PC-3 (cell line): ENCODE data around the gene TMEM114. TPM values are rescaled to one million over a fixed set of nuclear protein-coding genes. Genes with fewer than 3 reads are reported as not detected.

ENCODE experiments used
- ATAC-seq: fragments of 200-7000 bp; cut with Tn5 transposase; 2 replicates; pipeline ENCODE4 v1.9.1; 2020; ENCODE audit warnings: mild to moderate bottlenecking, moderate library complexity
- BruUV-seq: library from RNA; stranded (reverse); fragments of 400-500 nt; replicated peaks from 2 replicates; lab custom pipeline; 2021; lab: Mats Ljungman, UMichigan
- CTCF ChIA-PET: fragments of 300-600 bp; sonication (Branson Sonifier 250); formaldehyde crosslinking; loops from one replicate; lab custom pipeline; 2022; ENCODE audit warnings: antibody characterized with exemption; lab: Charles Lee
- POLR2A ChIA-PET: fragments of 300-600 bp; sonication (Branson Sonifier 250); formaldehyde crosslinking; loops from one replicate; lab custom pipeline; 2022; ENCODE audit warnings: antibody characterized with exemption; ENCODE audit not compliant: unreplicated experiment; lab: Charles Lee
- DNase-seq: peaks from one replicate; pipeline ENCODE4 v3.0.0-alpha.2; 2015
- H2AFZ ChIP-seq: fragments of 300-600 bp; sonication (generic); 2 replicates; pipeline ENCODE4 v1.6.0; 2016; ENCODE audit warnings: antibody characterized with exemption, low read length
- H3F3A ChIP-seq: fragments of 300-600 bp; sonication (generic); one replicate; pipeline ENCODE4 v1.6.0; 2017; ENCODE audit warnings: antibody characterized with exemption, low read length, control low read depth, mild to moderate bottlenecking; ENCODE audit not compliant: unreplicated experiment
- H3K27ac ChIP-seq: fragments of 300-600 bp; sonication (generic); 2 replicates; pipeline ENCODE4 v1.5.1; 2016; ENCODE audit warnings: mild to moderate bottlenecking, low read length
- H3K27me3 ChIP-seq: fragments of 300-600 bp; sonication (generic); 2 replicates; pipeline ENCODE4 v1.6.1; 2016; ENCODE audit warnings: low read length, mixed read lengths
- H3K36me3 ChIP-seq: fragments of 300-600 bp; sonication (generic); 2 replicates; pipeline ENCODE4 v1.6.1; 2016; ENCODE audit warnings: low read depth, mixed run types, low read length, mixed read lengths
- H3K4me1 ChIP-seq: fragments of 300-600 bp; sonication (generic); 2 replicates; pipeline ENCODE4 v1.5.1; 2016; ENCODE audit warnings: low read length; ENCODE audit not compliant: insufficient read depth
- H3K4me2 ChIP-seq: fragments of 300-600 bp; sonication (generic); 2 replicates; pipeline ENCODE4 v1.6.0; 2016; ENCODE audit warnings: low read length
- H3K4me3 ChIP-seq: fragments of 300-600 bp; sonication (generic); 2 replicates; pipeline ENCODE4 v1.5.1; 2016; ENCODE audit warnings: mild to moderate bottlenecking, low read length, mixed read lengths
- H3K79me2 ChIP-seq: fragments of 300-600 bp; sonication (generic); 2 replicates; pipeline ENCODE4 v1.6.1; 2017; ENCODE audit warnings: low read length, mixed read lengths
- H3K9ac ChIP-seq: fragments of 300-600 bp; sonication (generic); 2 replicates; pipeline ENCODE4 v1.6.0; 2016; ENCODE audit warnings: mild to moderate bottlenecking, low read length
- H3K9me2 ChIP-seq: fragments of 300-600 bp; sonication (generic); replicated peaks from 2 replicates; pipeline ENCODE4 v1.6.1; 2016; ENCODE audit warnings: mixed run types, low read length, mixed read lengths
- H3K9me3 ChIP-seq: fragments of 300-600 bp; sonication (generic); 2 replicates; pipeline ENCODE4 v1.6.1; 2016; ENCODE audit warnings: low read length, mixed read lengths
- H4K20me1 ChIP-seq: fragments of 300-600 bp; sonication (generic); 2 replicates; pipeline ENCODE4 v1.6.1; 2016; ENCODE audit warnings: low read length, mixed read lengths
- EZH2 ChIP-seq: fragments of 300-600 bp; sonication (generic); IDR thresholded peaks from one replicate; pipeline ENCODE4 v1.6.1; 2017; ENCODE audit warnings: antibody characterized with exemption, mild to moderate bottlenecking, low read length; ENCODE audit not compliant: unreplicated experiment
- EZH2phosphoT487 ChIP-seq: fragments of 300-600 bp; sonication (generic); IDR thresholded peaks from 2 replicates; pipeline ENCODE4 v1.6.1; 2018; ENCODE audit warnings: mild to moderate bottlenecking, antibody characterized with exemption, low read length, borderline replicate concordance
- intact Hi-C: fragments of 100-400 bp; cut with micrococcal nuclease; formaldehyde crosslinking; loops from 2 replicates; pipeline ENCODE4 v1.9.0; 2023
- total RNA-seq: library from RNA; depleted of rRNA; stranded (reverse); fragments of >200 nt; gene quantifications from 2 replicates; pipeline ENCODE4 v1.2.3, GENCODE V29; 2014
- TF ChIP-seq, protein P1 (sequence below): fragments of 300-600 bp; sonication (generic); conservative IDR thresholded peaks from 2 replicates; pipeline ENCODE4 v1.5.1; 2017; ENCODE audit warnings: antibody characterized with exemption, low read depth, mild to moderate bottlenecking, low read length

Gene TMEM114
- total RNA-seq, 1 experiment from 2014 or later = not detected

GRCh38 chr16:8533509-8533908 lies 56.8 kb downstream of the TMEM114 start:
- H3K4me2 ChIP-seq = no peak overlapping the region
- H3F3A ChIP-seq = no peaks in the 10 kb centered on the region
- H3K79me2 ChIP-seq = no peaks in the 10 kb centered on the region
- no peak overlapping the region for H2AFZ ChIP-seq
- POLR2A ChIA-PET = no interaction called here
- H3K4me1 ChIP-seq = no peaks in the 10 kb centered on the region
- intact Hi-C loops = no loop called here
- H3K27ac ChIP-seq = no peak overlapping the region
- H3K9ac ChIP-seq = no peak overlapping the region
- ATAC-seq (no peak), DNase-seq (no peak)
- H4K20me1 ChIP-seq = no peaks in the 10 kb centered on the region
- no peaks in the 10 kb centered on the region for H3K36me3 ChIP-seq
- H3K27me3 ChIP-seq = peaks cover 28% of the 10 kb centered on the region
- no peak overlapping the region for H3K4me3 ChIP-seq
- TF ChIP-seq EZH2phosphoT487 (no peak), EZH2 (no peak)
- TF ChIP-seq, protein P1, sequence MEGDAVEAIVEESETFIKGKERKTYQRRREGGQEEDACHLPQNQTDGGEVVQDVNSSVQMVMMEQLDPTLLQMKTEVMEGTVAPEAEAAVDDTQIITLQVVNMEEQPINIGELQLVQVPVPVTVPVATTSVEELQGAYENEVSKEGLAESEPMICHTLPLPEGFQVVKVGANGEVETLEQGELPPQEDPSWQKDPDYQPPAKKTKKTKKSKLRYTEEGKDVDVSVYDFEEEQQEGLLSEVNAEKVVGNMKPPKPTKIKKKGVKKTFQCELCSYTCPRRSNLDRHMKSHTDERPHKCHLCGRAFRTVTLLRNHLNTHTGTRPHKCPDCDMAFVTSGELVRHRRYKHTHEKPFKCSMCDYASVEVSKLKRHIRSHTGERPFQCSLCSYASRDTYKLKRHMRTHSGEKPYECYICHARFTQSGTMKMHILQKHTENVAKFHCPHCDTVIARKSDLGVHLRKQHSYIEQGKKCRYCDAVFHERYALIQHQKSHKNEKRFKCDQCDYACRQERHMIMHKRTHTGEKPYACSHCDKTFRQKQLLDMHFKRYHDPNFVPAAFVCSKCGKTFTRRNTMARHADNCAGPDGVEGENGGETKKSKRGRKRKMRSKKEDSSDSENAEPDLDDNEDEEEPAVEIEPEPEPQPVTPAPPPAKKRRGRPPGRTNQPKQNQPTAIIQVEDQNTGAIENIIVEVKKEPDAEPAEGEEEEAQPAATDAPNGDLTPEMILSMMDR = no peak
- CTCF ChIA-PET = no interaction called here
- no TSS peak for BruUV-seq
- no peaks in the 10 kb centered on the region for H3K9me3 ChIP-seq
- H3K9me2 ChIP-seq = no peaks in the 10 kb centered on the region

GRCh38 chr16:8530752-8531384 lies 59.4 kb downstream of the TMEM114 start:
- BruUV-seq = no TSS peak

DNA sequence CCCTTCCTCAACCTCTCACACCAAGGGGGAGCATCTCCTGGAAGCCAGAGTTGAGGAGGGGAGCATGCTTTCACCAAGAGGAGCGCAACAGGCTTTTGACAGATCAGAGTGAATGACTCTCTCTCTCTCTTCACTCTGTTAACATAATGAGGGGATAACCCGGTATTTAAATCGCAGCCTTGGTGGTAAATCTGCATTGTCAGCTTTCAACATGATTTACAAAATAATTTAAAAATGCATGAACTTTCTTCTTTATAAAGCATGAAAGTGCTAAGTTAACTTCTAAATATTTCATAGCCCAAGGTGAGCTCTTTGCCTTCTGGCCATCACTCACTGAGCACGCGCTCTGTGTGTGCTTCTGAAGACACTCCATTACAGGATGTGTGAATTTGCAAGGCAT lies 61.8 kb downstream of the TMEM114 start:
- BruUV-seq = no TSS peak
- Histone ChIP-seq H3K27me3 (peaks cover 37% of the 10 kb centered on the region), H3K27ac (no peak overlapping the region), H3K36me3 (no peaks in the 10 kb centered on the region), H3K4me1 (no peaks in the 10 kb centered on the region), H4K20me1 (no peaks in the 10 kb centered on the region), H3K4me3 (no peak overlapping the region), H3K9me3 (no peaks in the 10 kb centered on the region), H3F3A (no peaks in the 10 kb centered on the region), H3K4me2 (no peak overlapping the region), H2AFZ (no peak overlapping the region), H3K9ac (no peak overlapping the region), H3K79me2 (no peaks in the 10 kb centered on the region), H3K9me2 (no peaks in the 10 kb centered on the region)
- ATAC-seq (no peak), DNase-seq (no peak)
- TF ChIP-seq EZH2 = no peak
- intact Hi-C loops = no loop called here
- ChIA-PET POLR2A (no interaction called here), CTCF (no interaction called here)

More at GRCh38 chr16:8530752-8531384, 59.4 kb downstream of the TMEM114 start:
- intact Hi-C loops = no loop called here
- POLR2A ChIA-PET = no interaction called here
- Histone ChIP-seq H3K79me2 (no peaks in the 10 kb centered on the region), H3K4me3 (no peak overlapping the region), H3K9ac (no peak overlapping the region), H3K4me1 (no peaks in the 10 kb centered on the region), H4K20me1 (no peaks in the 10 kb centered on the region), H3K9me2 (no peaks in the 10 kb centered on the region), H3K9me3 (no peaks in the 10 kb centered on the region), H3K27ac (no peak overlapping the region), H2AFZ (no peak overlapping the region), H3K27me3 (peaks cover 37% of the 10 kb centered on the region), H3K36me3 (no peaks in the 10 kb centered on the region), H3K4me2 (no peak overlapping the region), H3F3A (no peaks in the 10 kb centered on the region)
- DNase-seq (no peak), ATAC-seq (no peak)
- CTCF ChIA-PET = no interaction called here
- TF ChIP-seq, protein P1 = no peak
